CD4-positive, alpha-beta T cell (primary cell): ENCODE measurements around the gene SESN3. TPM values are rescaled to one million over a fixed set of nuclear protein-coding genes. Genes with fewer than 3 reads are reported as not detected.

ENCODE experiments used
- ATAC-seq: fragments of 200-7000 bp; cut with Tn5 transposase; one replicate; pipeline ENCODE4 v1.10.0; 2022; ENCODE audit warnings: mild to moderate bottlenecking; ENCODE audit not compliant: poor library complexity
- CTCF ChIA-PET: fragments of 350-600 bp; sonication (Branson Sonifier 250); formaldehyde crosslinking; loops from one replicate; lab custom pipeline; 2021; ENCODE audit warnings: antibody characterized with exemption, inconsistent platforms; lab: Charles Lee
- POLR2A ChIA-PET: fragments of 350-600 bp; sonication (Branson Sonifier 250); formaldehyde crosslinking; loops from one replicate; lab custom pipeline; 2021; ENCODE audit warnings: antibody characterized with exemption, inconsistent platforms; lab: Charles Lee
- DNase-seq, 14 experiments: peaks; one replicate each; pipeline ENCODE4 v3.0.0-alpha.2; 2013 to 2020; ENCODE audit warnings: mixed read lengths in 2 of 14
- H3K27ac ChIP-seq, 2 donors: one replicate each; pipeline versions ENCODE4 v1.5.1 to v1.7.0; 2013; ENCODE audit warnings: low read length in 2 of 2, low read depth in 1 of 2, mild to moderate bottlenecking in 1 of 2
- H3K27me3 ChIP-seq, 2 experiments: 1 replicate in 1 of 2; 2 replicates in 1 of 2; pipeline versions ENCODE4 v1.6.1 to v1.7.0; 2013; ENCODE audit warnings: low read length in 2 of 2, control low read depth in 1 of 2, mild to moderate bottlenecking in 1 of 2, moderate library complexity in 1 of 2; ENCODE audit not compliant: insufficient read depth in 2 of 2, control insufficient read depth in 1 of 2
- H3K36me3 ChIP-seq: one replicate; pipeline ENCODE4 v1.6.1; 2013; ENCODE audit warnings: low read length, control low read depth; ENCODE audit not compliant: insufficient read depth
- H3K4me1 ChIP-seq: one replicate; pipeline ENCODE4 v1.6.1; 2013; ENCODE audit warnings: low read length, control low read depth; ENCODE audit not compliant: insufficient read depth
- H3K4me3 ChIP-seq: one replicate; pipeline ENCODE4 v1.5.1; 2013; ENCODE audit warnings: mild to moderate bottlenecking, low read length, moderate library complexity
- H3K9me3 ChIP-seq, 2 experiments: 1 replicate in 1 of 2; 2 replicates in 1 of 2; pipeline versions ENCODE4 v1.6.1 to v1.7.0; 2013; ENCODE audit warnings: low read length in 2 of 2, mild to moderate bottlenecking in 2 of 2, control low read depth in 1 of 2, moderate library complexity in 1 of 2; ENCODE audit not compliant: control insufficient read depth in 1 of 2, insufficient read depth in 1 of 2
- H3K27ac Mint-ChIP-seq: one replicate; pipeline ENCODE4 v1.8.0; 2020; ENCODE audit warnings: mixed read lengths
- H3K27me3 Mint-ChIP-seq: one replicate; pipeline ENCODE4 v1.8.0; 2021; ENCODE audit warnings: mixed read lengths
- H3K36me3 Mint-ChIP-seq: one replicate; pipeline ENCODE4 v1.8.0; 2021; ENCODE audit warnings: low read depth, mixed read lengths
- H3K4me1 Mint-ChIP-seq: one replicate; pipeline ENCODE4 v1.8.0; 2021; ENCODE audit warnings: low read depth, mixed read lengths
- H3K4me3 Mint-ChIP-seq: one replicate; pipeline ENCODE4 v1.8.0; 2020; ENCODE audit warnings: mild to moderate bottlenecking, mixed read lengths
- H3K9me3 Mint-ChIP-seq: one replicate; pipeline ENCODE4 v1.8.0; 2020; ENCODE audit warnings: mixed read lengths
- CTCF ChIP-seq: fragments of 200-600 bp; IDR thresholded peaks from one replicate; pipeline ENCODE4 v1.8.0; 2022; ENCODE audit warnings: antibody characterized with exemption, mild to moderate bottlenecking
- intact Hi-C, 2 experiments: fragments of 100-400 bp; cut with DNase I in 1 of 2; cut with micrococcal nuclease in 1 of 2; formaldehyde crosslinking; loops; one replicate each; pipeline versions ENCODE4 v1.15.1 to v1.9.0; 2023 to 2025; cut with DNase I, micrococcal nuclease
- total RNA-seq, 174 experiments: library from RNA in 2 of 174; stranded (reverse) in 2 of 174; gene quantifications; one replicate each; pipeline ENCODE4 v1.2.3 and lab custom pipeline; 2021 to 2026

SESN3 gene
- total RNA-seq, 2 experiments from 2014 or later, result 63.9 to 69.1 TPM

- H3K27ac ChIP-seq, result no peak overlapping the region
- ChIA-PET POLR2A (interaction anchor here (2.8 kb wide), 1 partner anchor 56 kb away, joined by 8 read pairs; the partner anchor contains the start of gene SESN3), CTCF (interaction anchor here (0.9 to 2.3 kb wide), 4 partner anchors 10 to 529 kb away, joined by 3 to 8 read pairs (median 4); no protein-coding TSS in a partner anchor)
- no peak overlapping the region for H3K4me3 ChIP-seq
- Mint-ChIP-seq H3K4me3 (no peak overlapping the region), H3K9me3 (no peaks in the 10 kb centered on the region), H3K36me3 (peaks cover 85% of the 10 kb centered on the region), H3K27ac (no peak overlapping the region), H3K27me3 (no peaks in the 10 kb centered on the region), H3K4me1 (no peaks in the 10 kb centered on the region)
- intact Hi-C loops, result no loop called here
- H3K9me3 ChIP-seq, result no peaks in the 10 kb centered on the region
- no peak for TF ChIP-seq CTCF
- no peaks in the 10 kb centered on the region for H3K4me1 ChIP-seq
- DNase-seq, result no peak
- no peaks in the 10 kb centered on the region for H3K27me3 ChIP-seq
- peaks cover 74% of the 10 kb centered on the region for H3K36me3 ChIP-seq
- ATAC-seq, result no peak
These were observed 55.1 kb downstream of the SESN3 start for GRCh38 chr11:95175818-95176380.

GRCh38 chr11:95170294-95170693, 60.7 kb downstream of the SESN3 start:
- Mint-ChIP-seq H3K4me3 (no peak overlapping the region), H3K4me1 (no peaks in the 10 kb centered on the region), H3K36me3 (peaks cover 54% of the 10 kb centered on the region), H3K27ac (no peak overlapping the region), H3K9me3 (no peaks in the 10 kb centered on the region), H3K27me3 (no peaks in the 10 kb centered on the region)
- no peaks in the 10 kb centered on the region for H3K27me3 ChIP-seq
- ChIA-PET POLR2A (interaction anchor here (1.6 kb wide), 1 partner anchor 103 kb away, joined by 3 read pairs; the partner anchor contains the start of gene SRSF8), CTCF (interaction anchor here (0.8 to 0.9 kb wide), 2 partner anchors 9 to 29 kb away, joined by 3 read pairs; no protein-coding TSS in a partner anchor)
- no peak for TF ChIP-seq CTCF
- no peaks in the 10 kb centered on the region for H3K9me3 ChIP-seq
- ATAC-seq (no peak), DNase-seq (no peak)
- H3K36me3 ChIP-seq, result peaks cover 33% of the 10 kb centered on the region
- intact Hi-C loops, result no loop called here
- H3K4me3 ChIP-seq, result no peak overlapping the region
- no peaks in the 10 kb centered on the region for H3K4me1 ChIP-seq
- H3K27ac ChIP-seq, result no peak overlapping the region

- ATAC-seq, result no peak
- Mint-ChIP-seq H3K36me3 (peaks cover 32% of the 10 kb centered on the region), H3K27ac (no peak overlapping the region), H3K4me3 (no peak overlapping the region), H3K27me3 (no peaks in the 10 kb centered on the region), H3K4me1 (peaks cover 21% of the 10 kb centered on the region), H3K9me3 (no peaks in the 10 kb centered on the region)
- peaks cover 2% of the 10 kb centered on the region for H3K4me1 ChIP-seq
- TF ChIP-seq CTCF, result no peak
- H3K27me3 ChIP-seq, result no peaks in the 10 kb centered on the region
- peaks cover 11% of the 10 kb centered on the region for H3K36me3 ChIP-seq
- intact Hi-C loops, result no loop called here
- CTCF ChIA-PET, result no interaction called here
- H3K27ac ChIP-seq, result no peak overlapping the region
- DNase-seq, result no peak
- peaks cover 0 to 5% of the 10 kb centered on the region in 2 experiments for H3K9me3 ChIP-seq
- POLR2A ChIA-PET, result interaction anchor here (1.0 kb wide), 1 partner anchor 538 kb away, joined by 3 read pairs; no protein-coding TSS in a partner anchor
- H3K4me3 ChIP-seq, result no peak overlapping the region
These were observed 64.2 kb downstream of the SESN3 start for GRCh38 chr11:95166781-95167180.
